Activated naive CD4-positive, alpha-beta T cell treated with anti-CD3 and anti-CD28 coated beads, Interleukin-2, amount 50 U/mL, for 16 hours (primary cell): ENCODE data around the gene GNG14.
"Not testable (repeated sequence)": the region's sequence is repeated elsewhere in the genome, so short reads cannot be mapped to it uniquely, and the experiment has no call there.

ENCODE experiments used
- DNase-seq: peaks from one replicate; pipeline ENCODE4 v3.0.0-alpha.2; 2020

Gene GNG14

DNA sequence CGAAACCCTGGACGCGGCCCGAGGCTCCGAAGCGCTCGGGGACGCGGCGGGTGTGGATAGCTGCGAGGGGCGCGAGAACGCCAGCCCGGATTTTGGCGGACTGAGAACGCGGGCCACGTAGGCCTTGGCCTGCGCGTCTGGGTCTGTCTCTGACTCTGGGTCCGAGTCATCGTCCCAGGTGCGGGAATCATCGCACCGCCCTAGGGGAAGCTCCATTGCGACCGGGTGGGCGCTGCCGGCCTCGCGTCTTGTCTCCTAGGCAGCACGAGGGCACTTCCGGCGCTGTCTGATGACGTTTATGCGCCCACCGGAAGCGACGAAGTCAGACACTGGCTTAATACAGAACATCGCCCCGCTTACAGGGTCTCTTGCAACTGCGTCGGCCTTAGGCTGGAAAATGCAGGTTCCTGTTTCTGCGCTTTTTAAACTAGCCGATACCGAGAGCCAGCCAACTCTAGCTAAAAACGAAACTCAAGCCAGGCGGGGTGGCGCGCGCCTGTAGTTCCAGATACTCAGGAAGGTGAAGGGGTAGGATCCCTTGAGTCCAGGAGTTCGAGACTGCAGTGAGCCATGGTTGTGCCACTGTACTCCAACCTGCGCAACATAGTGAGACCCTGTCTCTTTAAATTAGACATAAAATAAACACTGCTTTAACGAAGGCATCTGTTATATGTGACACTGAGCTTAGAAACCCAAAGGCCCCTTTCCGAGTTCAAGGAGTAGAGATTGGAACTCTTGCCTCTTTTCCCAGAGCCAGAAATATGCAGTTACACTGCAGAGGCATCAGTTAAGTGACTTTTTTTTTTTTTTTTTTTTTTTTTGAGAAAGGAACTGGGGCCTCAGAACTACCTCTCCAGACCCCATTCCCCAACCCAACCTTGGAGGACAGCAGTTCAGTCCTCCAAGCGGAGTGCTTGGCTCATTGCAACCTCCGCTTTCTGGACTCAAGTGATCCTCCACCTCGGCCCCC lies 8.9 kb downstream of the GNG14 start, which contains the start of gene FBXW9:
Gene FBXW9, minus strand, starts transcription at position 266 of the 970 bp plus-strand sequence. Its CDS starts 50 bp downstream, at position 216.
- peak; percentile 96 for DNase-seq

DNA sequence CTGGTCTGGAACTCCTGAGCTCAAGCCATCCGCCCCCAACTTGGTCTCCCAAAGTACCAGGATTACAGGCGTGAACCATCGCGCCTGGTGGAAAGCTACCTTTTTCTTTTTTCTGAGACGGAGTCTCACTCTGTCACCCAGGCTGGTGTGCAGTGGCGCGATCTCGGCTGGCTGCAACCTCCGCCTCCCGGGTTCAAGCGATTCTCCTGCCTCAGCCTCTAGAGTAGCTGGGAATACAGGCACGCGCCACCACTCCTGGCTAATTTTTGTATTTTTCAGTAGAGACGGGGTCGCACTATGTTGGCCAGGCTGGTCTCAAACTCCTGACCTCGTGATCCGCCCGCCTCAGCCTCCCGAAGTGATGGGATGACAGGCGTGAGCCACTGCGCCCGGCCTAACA lies 9.6 kb downstream of the GNG14 start:
- DNase-seq: not testable (repeated sequence)

DNA sequence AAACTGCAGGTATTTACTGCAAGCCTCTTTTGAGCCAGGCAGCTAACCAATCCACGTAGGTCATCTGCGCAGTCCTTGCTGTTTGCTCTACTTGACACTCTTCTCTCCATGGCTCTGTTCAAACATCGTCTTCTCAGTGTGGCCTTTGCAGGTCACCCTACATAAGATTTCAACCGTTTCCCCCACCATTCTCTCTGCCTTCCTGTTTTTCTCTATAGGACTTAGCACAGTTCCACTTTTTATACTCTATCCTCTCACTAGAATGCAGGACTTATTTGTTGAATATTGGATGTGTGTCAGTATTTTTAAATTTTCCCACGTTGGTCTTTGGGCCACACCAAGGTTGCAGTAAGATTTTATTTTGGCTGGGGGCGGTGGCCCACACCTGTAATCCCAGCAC lies 10.3 kb downstream of the GNG14 start:
- DNase-seq: no peak

DNA sequence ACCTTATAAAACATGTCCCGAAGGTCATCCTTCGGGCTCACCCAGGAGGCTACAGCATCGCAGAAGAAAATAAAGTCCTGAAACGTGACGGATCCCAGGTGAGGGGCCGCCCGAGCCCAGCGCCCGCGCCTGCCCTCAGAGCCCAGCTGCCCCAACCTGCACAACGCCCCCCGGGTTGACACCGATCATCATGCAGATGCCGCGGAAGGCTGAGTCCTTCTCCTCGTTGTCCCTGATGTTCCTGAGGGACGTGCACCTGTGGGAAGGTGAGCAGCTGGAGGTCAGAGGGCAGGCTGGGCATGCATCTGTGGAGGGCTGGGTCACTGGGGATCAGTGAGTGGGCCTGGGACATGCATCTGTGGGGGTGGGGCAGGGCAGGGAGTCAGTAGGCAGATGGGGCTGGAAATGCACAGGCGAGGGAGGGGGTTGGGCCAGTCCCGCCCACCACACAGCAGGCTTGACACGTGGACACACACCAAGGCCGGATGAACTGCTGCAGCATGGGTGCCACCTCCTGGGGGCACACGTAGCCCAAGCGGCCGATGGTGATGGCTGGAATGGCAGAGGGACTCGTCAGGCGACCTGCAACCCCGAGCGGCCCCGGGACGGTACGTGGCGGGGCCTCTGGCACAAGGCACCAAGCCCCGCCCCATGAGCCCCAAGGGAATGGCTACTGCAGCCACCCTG lies 13.9 kb downstream of the GNG14 start:
- DNase-seq: no peak

DNA sequence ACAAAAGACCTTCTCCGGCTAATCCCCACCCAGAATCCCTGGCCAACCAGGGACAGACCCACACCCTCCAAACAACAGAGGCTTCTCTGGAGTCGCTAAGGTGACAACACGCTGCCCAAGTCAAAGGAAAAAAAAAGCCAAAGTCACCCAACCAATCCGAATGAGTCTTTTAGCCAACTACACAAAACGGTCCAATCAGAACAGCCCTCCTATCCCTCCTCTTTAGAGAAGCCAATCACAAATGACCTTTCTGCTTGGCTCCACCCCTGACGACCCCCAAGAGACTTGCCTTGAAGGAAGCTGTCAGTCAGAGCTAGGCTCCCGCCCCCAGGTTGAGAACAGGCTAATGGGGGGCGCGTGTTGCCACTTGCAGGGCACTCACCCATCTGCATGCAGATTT lies 15.2 kb downstream of the GNG14 start:
- no peak for DNase-seq

DNA sequence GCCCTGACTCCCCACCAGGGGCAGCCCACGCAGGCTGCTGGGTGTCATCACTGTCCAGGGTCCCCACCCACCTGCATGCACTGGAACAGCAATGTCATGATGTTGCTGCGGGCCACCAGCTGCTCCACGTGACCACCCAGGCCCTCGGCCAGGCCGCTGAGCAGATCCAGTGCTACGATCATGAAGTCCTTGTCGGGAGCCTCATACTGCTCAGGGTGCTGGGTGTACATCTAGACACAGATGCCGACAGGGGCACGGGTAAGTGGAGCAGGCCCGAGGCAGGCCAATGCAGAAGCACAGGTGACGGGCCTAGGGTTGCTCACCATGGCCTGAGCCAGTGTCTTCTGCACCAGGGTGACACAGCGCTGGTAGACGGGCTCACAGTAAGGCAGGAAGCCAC lies 17.4 kb downstream of the GNG14 start:
- DNase-seq: no peak

DNA sequence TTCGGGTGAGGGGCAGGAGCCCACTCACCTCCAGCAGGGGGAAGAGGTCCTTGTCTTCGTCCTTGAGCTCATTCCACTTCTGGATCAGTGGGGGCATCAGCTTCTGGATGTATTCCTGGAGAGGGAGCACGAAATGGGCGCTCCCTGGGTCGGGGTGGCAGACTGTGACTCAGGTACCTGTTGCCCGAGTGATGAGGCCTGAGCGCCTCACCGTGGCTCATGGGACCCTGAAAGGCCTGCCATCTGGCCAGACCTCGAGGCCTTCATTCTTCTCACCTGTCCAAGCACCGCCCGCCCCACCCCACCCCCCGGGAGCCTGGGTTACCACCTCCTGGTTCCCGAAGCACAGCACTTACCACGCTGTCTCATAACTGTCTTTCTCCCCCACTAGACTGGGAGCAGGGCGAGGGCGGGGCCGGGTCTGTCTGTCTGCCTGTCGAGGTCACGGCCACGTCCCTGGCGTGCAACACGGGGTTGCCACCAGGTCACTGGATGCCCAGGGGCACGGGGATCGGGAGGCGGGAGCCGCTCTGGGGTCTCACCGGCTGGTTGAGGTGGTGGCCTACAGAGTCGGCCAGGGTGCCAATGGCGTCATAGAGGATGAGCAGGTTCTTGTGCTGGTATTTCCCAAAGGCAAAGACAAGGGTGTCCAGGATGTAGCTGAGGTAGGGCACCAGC lies 18.0 kb downstream of the GNG14 start:
- DNase-seq: no peak

DNA sequence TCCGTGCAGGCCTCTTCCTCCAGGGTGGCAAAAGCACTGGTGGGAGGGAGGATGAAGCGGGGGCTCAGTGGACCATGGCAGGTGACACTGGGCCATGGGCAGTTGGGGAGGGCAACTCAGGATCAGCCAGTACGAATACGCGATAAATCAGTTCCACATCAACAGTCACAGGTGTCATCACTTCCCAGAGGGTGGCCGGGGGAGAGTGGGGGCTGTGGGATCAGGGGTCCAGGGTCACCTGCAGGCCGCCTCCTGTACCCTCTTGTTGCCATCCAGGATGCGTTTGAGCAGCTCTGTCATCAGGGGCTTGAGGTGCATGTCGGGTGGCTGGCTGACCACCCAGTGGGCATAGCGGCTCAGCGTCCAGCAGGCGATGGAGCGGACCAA lies 18.5 kb downstream of the GNG14 start:
- no peak for DNase-seq

DNA sequence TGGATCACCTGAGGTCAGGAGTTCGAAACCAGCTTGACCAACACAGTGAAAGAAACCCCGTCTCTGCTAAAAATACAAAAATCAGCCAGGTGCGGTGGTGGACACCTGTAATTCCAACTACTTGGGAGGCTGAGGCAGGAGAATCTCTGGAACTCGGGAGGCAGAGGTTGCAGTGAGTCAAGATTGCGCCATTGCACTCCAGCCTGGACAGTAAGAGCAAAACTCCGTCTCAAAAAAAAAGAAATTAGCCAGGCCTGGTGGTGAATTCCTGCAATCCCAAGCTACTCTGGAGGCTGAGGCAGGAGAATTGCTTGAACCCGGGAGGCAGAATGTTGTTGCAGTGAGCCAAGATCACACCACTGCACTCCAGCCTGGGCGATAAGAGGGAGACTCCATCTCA lies 20.8 kb downstream of the GNG14 start:
- DNase-seq: no peak

DNA sequence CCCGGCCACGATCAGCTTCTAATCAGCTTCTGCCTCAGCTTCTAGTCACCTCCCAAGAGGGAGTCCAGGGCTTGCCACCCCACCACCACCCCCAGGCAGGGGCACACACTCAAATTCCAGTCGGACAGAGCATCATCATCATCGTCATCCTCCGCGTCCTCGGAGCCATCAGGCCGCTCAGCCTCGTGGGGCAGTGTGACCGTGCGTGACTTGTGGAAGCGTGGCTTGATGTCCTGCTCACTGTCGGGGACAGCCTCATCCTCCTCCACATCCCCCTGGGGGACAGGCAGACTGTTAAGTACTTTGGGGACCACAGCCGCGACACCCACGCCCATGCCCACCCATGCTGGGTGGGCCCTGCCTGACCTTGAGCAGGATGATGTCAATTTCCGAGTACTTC lies 23.4 kb downstream of the GNG14 start:
- no peak for DNase-seq

DNA sequence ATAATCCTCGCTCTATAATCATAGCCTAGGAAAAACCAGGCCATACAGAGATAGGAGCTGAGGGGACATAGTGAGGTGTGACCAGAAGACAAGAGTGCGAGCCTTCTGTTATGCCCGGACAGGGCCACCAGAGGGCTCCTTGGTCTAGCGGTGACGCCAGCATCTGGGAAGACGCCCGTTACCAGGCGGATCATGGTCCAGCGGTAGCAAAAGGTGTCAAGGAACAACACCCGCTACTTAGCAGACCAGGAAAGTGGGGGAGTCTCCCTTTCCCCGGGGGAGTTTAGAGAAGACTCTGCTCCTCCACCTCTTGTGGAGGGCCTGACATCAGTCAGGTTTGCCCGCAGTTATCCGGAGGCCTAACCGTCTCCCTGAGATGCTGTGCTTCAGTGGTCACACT lies 24.3 kb downstream of the GNG14 start:
- not testable (repeated sequence) for DNase-seq

DNA sequence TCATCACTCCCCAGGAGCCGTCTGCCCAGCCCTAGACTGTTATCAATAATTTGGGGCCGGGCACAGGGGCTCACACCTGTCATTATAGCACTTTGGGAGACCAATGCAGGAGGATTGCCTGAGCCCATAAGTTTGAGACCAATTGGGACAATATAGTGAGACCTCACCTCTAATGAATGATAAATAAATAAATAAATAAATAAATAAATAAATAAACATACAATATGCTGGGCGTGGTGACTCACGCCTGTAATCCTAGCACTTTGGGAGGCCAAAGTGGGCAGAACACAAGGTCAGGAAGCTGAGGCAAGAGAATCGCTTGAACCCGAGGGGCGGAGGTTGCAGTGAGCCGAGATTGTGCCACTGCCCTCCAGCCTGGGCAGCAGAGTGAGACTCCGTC lies 25.5 kb downstream of the GNG14 start:
- DNase-seq: not testable (repeated sequence)

DNA sequence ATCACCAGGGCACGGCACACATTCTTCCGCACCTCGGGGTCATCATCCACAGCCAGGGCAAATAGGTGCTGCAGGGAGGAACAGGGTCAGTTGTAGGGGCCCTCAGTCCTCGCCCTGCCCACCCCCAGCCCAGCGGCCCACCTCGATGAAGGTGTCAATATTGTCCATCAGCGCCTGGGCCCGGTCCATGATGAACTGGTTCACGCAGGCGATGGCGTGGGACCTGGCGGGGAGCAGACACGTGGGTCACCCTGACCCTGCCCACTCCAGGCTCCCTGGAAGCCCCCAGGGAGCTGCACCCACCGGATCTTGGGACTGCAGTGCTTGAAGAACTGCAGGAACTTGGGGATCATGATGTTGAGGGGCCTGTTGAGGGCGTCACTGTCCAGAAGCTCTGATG lies 27.3 kb downstream of the GNG14 start:
- no peak for DNase-seq

DNA sequence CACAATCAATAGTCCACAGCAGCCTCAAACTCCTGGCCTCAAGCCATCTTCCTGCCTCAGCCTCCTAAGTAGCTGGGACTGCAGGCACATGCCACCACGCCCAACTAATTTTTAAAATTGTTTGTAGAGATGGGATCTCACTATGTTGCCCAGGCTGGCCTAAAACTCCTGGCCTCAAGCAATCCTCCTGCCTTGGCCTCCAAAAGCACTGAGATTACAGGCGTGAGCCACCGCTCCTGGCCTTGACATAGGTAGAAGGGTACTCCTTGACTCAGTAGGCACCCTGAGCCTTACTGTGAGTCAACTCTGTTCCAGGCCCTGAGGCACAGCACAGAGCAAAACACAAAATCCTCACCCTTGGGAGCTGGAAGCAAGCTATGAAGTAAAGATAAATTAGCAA lies 28.1 kb downstream of the GNG14 start:
- no peak for DNase-seq

DNA sequence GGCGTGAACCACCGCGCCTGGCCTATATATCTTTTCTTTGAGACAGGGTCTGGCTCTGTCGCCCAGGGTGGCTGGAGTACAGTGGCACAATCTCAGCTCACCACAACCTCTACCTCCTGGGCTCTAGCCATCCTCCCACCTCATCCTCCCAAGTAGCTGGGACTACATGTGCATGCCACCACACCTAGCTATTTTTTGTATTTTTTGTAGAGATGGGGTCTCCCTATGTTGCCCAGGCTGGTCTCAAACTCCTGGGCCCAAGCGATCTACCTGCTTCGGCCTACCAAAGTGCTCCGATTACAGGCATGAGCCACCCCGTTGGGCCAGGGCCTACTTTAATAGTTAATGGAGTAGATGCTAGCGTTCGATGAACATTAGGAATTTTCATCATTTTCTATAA lies 32.5 kb downstream of the GNG14 start:
- DNase-seq: no peak

DNA sequence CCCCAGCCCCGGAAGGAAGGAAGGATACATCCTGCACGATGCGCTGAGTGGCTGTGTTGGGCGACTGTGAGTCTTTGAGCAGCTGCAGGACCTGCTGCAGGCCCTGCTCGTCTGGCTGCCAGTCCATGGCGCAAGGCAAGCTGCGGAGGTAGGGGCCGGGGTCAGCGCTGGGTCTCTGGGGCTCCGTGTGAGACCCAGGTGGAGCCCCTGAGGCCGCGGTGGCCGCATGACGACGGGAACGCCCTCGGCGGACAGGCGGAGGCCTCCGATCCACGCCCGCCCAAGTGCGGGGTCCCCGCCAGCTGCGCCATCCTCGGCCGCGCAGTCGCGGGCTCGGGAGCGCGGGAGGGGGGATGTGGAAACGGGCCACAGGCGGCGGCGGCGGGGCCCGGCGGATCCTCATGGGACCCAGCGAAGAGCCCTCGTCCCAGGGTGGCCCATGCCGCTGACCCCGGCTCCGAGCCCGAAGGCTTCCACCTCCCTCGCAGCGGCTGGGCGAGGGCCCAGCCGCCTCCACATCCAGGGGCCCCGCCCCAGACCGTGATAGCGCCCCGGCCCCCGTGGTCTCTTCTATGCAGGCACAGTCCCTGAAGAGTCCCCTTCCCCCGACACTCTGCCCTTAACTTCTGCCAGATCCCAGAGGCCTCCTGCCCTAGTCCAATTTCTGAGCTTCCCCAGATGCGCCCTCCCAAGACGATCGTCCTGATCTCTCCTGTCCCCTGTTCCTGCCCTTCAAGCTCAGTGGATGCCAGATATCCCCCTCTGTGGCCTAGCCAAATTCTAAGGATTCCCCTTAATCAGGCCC lies 33.3 kb downstream of the GNG14 start:
- no peak for DNase-seq

DNA sequence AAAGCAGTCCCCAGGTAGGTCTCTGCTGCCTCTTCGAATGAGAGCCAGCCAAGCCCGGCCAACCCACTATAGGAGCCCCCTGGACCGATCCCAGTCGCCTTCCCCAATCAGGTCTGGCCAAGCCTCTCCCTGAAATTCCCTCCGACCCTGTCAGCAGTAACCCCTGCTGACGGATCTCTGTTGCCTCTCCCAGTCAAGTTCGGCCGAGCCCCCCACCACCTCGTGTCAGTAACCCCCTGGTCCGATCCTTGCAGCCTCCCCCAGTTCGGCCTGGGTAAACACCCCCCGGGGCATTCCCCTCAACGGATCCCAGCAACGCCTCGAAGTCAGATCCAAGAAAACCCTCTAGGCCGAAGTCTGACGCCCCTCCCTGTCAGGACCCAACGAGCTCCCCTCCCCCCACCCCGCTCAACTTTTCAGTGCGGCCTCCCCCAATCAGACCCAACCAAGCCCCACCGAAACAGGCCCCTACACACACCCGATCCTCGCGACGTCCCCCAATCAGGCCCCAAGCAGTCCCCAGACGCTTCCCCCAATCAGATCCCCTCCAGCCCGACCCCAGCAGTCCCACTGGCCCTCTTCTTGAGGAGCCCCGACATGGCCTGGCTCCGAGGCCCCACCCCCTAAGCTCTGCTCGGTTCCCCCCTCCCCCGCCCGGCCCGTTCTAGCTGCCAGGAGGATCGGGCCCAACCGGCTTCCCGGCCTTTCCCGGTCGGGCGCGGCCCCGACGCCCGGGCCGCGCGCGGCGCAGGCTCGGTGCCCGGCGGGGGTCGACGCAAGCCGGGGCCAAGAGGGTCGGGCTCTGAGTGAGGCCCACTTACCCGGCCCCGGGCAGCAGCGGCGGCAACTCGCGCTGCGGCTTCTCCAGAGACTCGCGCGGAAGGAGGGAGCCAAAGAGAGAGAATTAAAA lies 34.1 kb downstream of the GNG14 start:
- peak; percentile 52 for DNase-seq

DNA sequence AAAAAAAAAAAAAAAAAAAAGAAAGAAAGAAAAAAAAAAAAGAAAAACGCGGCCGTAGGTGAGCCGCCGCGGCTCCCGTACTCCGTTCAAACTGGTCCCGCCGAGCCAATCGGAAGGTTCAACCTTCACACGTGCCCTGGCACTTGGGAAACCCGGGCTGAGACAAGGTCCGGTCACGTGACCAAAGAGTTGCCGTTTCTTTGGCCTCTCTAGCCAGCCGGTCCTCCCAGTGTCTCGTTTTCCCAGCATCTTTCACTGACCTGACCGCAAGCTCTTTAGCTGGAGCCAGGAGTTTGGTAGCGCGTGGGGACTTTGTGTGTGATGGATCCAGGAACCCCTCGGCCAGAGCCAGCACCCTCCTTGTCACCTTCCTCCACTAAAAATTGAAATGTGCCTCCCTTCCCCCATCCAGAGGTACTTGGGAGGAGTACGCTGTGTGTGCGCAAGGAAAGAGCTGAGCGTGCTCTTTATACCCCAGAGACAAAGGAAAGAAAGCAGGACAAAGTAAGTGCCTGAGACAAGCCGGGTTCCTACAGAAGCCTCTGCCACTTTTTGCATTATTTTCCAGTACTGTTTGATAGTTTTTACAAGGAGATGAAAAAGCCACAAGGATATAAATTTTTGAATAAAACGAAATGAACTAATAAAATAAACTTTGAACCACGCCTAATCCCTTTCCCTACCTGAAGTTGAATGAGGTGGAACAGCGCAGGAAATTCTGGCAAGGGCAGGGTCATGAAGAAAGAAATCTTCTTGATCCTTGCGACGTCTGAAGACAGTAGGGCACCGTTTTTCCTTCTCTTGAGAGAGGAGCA lies 35.0 kb downstream of the GNG14 start:
- DNase-seq: peak; percentile 93

DNA sequence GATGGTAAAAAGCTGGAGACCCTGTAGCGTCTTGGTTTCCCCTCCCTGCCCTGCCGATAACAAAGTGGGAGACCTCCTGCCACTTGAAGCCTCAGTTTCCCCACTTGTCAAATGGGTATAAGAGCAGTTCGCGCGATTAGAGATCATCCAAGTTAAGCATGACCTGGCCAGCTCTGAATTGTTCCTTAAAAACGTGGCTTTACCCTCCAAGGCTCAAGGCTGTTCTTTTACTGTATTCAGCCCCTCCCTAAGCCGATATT lies 35.5 kb downstream of the GNG14 start:
- no peak for DNase-seq

DNA sequence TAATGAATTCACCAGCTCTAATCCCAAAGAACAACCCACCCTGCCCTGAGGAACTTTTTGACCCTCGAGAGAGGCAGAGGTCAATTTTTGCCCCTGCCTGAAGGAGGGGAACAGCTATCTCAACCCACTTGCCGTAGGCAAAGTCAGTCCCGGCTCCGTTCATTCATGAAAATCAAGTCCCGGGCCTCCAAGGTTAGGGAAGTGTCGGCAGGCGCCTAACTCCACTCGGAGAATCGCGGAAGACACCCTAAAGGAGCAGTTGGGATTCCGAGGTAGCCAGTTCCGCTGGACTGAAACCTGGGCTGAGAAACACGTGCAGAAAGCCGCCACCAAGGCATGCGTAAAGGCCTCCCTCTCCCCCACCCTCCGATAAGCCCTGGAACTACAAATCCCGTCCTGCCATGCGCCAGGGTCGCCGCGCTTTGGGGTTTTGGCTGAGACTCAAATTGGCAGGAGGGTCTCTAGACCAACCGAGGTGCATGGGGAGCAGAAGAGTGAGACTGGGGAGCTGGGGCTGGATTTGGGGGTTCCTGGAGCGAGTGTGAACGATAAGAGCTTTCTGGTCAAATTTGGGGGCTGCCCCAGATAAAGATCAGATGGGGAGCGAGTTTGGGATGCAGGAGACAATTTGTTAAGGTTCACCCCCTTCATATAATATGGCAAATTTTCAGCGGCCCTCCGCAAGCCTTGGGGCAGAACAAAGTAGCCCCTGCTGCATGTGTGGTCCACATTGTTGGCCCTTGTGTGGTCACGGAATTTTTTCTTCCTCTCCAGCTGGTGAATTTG lies 36.0 kb downstream of the GNG14 start, which contains the start of gene TNPO2:
Gene TNPO2, minus strand, starts transcription at position 292 of the 786 bp plus-strand sequence. CDS start 2,955 bp downstream, outside the sequence.
- peak; percentile 79 for DNase-seq
